Measurements from ENCODE around the gene EMC6. TPM values are rescaled to one million over a fixed set of nuclear protein-coding genes. Genes with fewer than 3 reads are reported as not detected.

The EMC6 gene
- polyA plus RNA-seq, 1 of the 3 experiments (the other 2 are of a cell fraction), result 56.6 TPM

GRCh38 chr17:3691617-3692067 is 23.0 kb downstream of the EMC6 start:
- no peak for TF ChIP-seq MEF2A (IDR thresholded peaks at IDR 0.05; ENCODE audit: borderline replicate concordance, low read depth)
- H3K4me3 ChIP-seq (ENCODE audit: low read depth in 2 of 2, low read length in 1 of 2), result no peak overlapping the region
- H3K36me3 ChIP-seq (replicated peaks in 1 of 2; ENCODE audit: control insufficient read depth in 1 of 2, insufficient read depth in 2 of 2, low read length in 1 of 2), result no peaks in the 10 kb centered on the region
- no peak overlapping the region for H3K4me2 ChIP-seq
- ChIA-PET CTCF (interaction anchor here (0.8 kb wide), 1 partner anchor 9 kb away, joined by 5 read pairs; no protein-coding TSS in a partner anchor), POLR2A (no interaction called here)
- H3K9me3 ChIP-seq, result no peaks in the 10 kb centered on the region
- H3K9ac ChIP-seq, result no peak overlapping the region
- H3K9me2 ChIP-seq, result no peaks in the 10 kb centered on the region
- no peaks in the 10 kb centered on the region for H4K20me1 ChIP-seq (ENCODE audit: insufficient read depth)
- no peaks in the 10 kb centered on the region for H3K27me3 ChIP-seq (ENCODE audit: insufficient read depth)
- WGBS (ENCODE audit: low lambda C conversion rate), result 87% methylated on average over 15 of the region's 16 CpGs
- no peak overlapping the region for H2AFZ ChIP-seq (ENCODE audit: low read depth)
- no peaks in the 10 kb centered on the region for H3F3A ChIP-seq (replicated peaks; ENCODE audit: insufficient read depth)
- H3K27ac ChIP-seq (ENCODE audit: low read depth in 2 of 2, low read length in 1 of 2), result no peak overlapping the region
- peaks cover 0 to 13% of the 10 kb centered on the region in 2 experiments; a peak in 1 of 4 replicates for H3K4me1 ChIP-seq (ENCODE audit: control insufficient read depth in 1 of 2, insufficient read depth in 2 of 2, low read depth in 1 of 2, low read length in 1 of 2)
- no peak for DNase-seq
- no peaks in the 10 kb centered on the region for H3K79me2 ChIP-seq (ENCODE audit: insufficient read depth)

GRCh38 chr17:3692346-3692745 is 23.7 kb downstream of the EMC6 start:
- Histone ChIP-seq H3K9me2 (no peaks in the 10 kb centered on the region), H3K27me3 (ENCODE audit: insufficient read depth) (no peaks in the 10 kb centered on the region), H4K20me1 (ENCODE audit: insufficient read depth) (no peaks in the 10 kb centered on the region), H3K4me2 (no peak overlapping the region), H3K36me3 (replicated peaks in 1 of 2; ENCODE audit: control insufficient read depth in 1 of 2, insufficient read depth in 2 of 2, low read length in 1 of 2) (no peaks in the 10 kb centered on the region), H3K4me3 (ENCODE audit: low read depth in 2 of 2, low read length in 1 of 2) (no peak overlapping the region), H3K27ac (ENCODE audit: low read depth in 2 of 2, low read length in 1 of 2) (no peak overlapping the region), H3K4me1 (ENCODE audit: control insufficient read depth in 1 of 2, insufficient read depth in 2 of 2, low read depth in 1 of 2, low read length in 1 of 2) (peaks cover 0 to 13% of the 10 kb centered on the region in 2 experiments; a peak in 1 of 4 replicates), H3K9me3 (no peaks in the 10 kb centered on the region), H3F3A (replicated peaks; ENCODE audit: insufficient read depth) (no peaks in the 10 kb centered on the region), H3K79me2 (ENCODE audit: insufficient read depth) (no peaks in the 10 kb centered on the region), H2AFZ (ENCODE audit: low read depth) (no peak overlapping the region), H3K9ac (no peak overlapping the region)
- ChIA-PET POLR2A (no interaction called here), CTCF (interaction anchor here (1.7 to 4.3 kb wide), 2 partner anchors 9 to 45 kb away, joined by 6 to 28 read pairs; no protein-coding TSS in a partner anchor)
- DNase-seq, result no peak
- TF ChIP-seq NRF1 (IDR thresholded peaks at IDR 0.05; ENCODE audit: low read depth, low read length), result no peak
- peak; percentile 16; the same call in 1 of the 2 replicates for TF ChIP-seq CTCF (IDR thresholded peaks at IDR 0.05)
- WGBS (ENCODE audit: low lambda C conversion rate), result 83% methylated on average over 9 of the region's 9 CpGs

GRCh38 chr17:3693141-3693540 is 24.5 kb downstream of the EMC6 start:
- no peaks in the 10 kb centered on the region for H4K20me1 ChIP-seq (ENCODE audit: insufficient read depth)
- H3K4me1 ChIP-seq (ENCODE audit: control insufficient read depth in 1 of 2, insufficient read depth in 2 of 2, low read depth in 1 of 2, low read length in 1 of 2), result peaks cover 0 to 13% of the 10 kb centered on the region in 2 experiments; a peak in 1 of 4 replicates
- no peak overlapping the region for H3K9ac ChIP-seq
- H3K27ac ChIP-seq (ENCODE audit: low read depth in 2 of 2, low read length in 1 of 2), result no peak overlapping the region
- CTCF ChIA-PET, result interaction anchor here (1.2 to 4.3 kb wide), 3 partner anchors 10 to 153 kb away, joined by 3 to 28 read pairs (median 6); partner anchors contain the start of gene NCBP3
- H3K36me3 ChIP-seq (replicated peaks in 1 of 2; ENCODE audit: control insufficient read depth in 1 of 2, insufficient read depth in 2 of 2, low read length in 1 of 2), result no peaks in the 10 kb centered on the region
- POLR2A ChIA-PET, result no interaction called here
- H3K9me3 ChIP-seq, result no peaks in the 10 kb centered on the region
- H3K9me2 ChIP-seq, result no peaks in the 10 kb centered on the region
- TF ChIP-seq GABPA (IDR thresholded peaks at IDR 0.05; ENCODE audit: low read depth) (no peak), CTCF (IDR thresholded peaks at IDR 0.05) (no peak), PBX3 (IDR thresholded peaks at IDR 0.05) (no peak), ZBTB33 (IDR thresholded peaks at IDR 0.05; ENCODE audit: borderline replicate concordance, low read depth) (no peak), CHD2 (IDR thresholded peaks at IDR 0.05; ENCODE audit: low read length, partially characterized antibody) (no peak), YY1 (IDR thresholded peaks at IDR 0.05; ENCODE audit: low read depth) (no peak), FOSL2 (IDR thresholded peaks at IDR 0.05; ENCODE audit: borderline replicate concordance, low read depth) (no peak), MXI1 (IDR thresholded peaks at IDR 0.05; ENCODE audit: low read depth, low read length) (no peak), TEAD4 (IDR thresholded peaks at IDR 0.05; ENCODE audit: borderline replicate concordance, insufficient read depth) (no peak), TCF12 (IDR thresholded peaks at IDR 0.05) (no peak)
- no peaks in the 10 kb centered on the region for H3K27me3 ChIP-seq (ENCODE audit: insufficient read depth)
- no peak overlapping the region for H3K4me2 ChIP-seq
- no peak for DNase-seq
- 83% methylated on average over 4 of the region's 4 CpGs for WGBS (ENCODE audit: low lambda C conversion rate)
- no peaks in the 10 kb centered on the region for H3F3A ChIP-seq (replicated peaks; ENCODE audit: insufficient read depth)
- H2AFZ ChIP-seq (ENCODE audit: low read depth), result no peak overlapping the region
- H3K4me3 ChIP-seq (ENCODE audit: low read depth in 2 of 2, low read length in 1 of 2), result no peak overlapping the region
- no peaks in the 10 kb centered on the region for H3K79me2 ChIP-seq (ENCODE audit: insufficient read depth)

Measured in SK-N-SH (cell line).